NT2/D1 (cell line): ENCODE data around the gene XPO1.
"Not testable (repeated sequence)": the region's sequence is repeated elsewhere in the genome, so short reads cannot be mapped to it uniquely, and the experiment has no call there.

ENCODE experiments used
- DNase-seq: peaks from one replicate; pipeline ENCODE4 v3.0.0-alpha.2; 2011; ENCODE audit warnings: low read depth, low spot score
- H3K27me3 ChIP-seq: 2 replicates; pipeline ENCODE4 v1.6.0; 2011; ENCODE audit warnings: mild to moderate bottlenecking; ENCODE audit not compliant: insufficient read length, insufficient read depth
- H3K36me3 ChIP-seq: 2 replicates; pipeline ENCODE4 v1.6.1; 2011; ENCODE audit warnings: mild to moderate bottlenecking, low read length, mixed read lengths; ENCODE audit not compliant: insufficient read depth, insufficient read length
- H3K4me1 ChIP-seq: 2 replicates; pipeline ENCODE4 v1.5.1; 2011; ENCODE audit not compliant: insufficient read depth, insufficient read length
- H3K4me3 ChIP-seq: 2 replicates; pipeline ENCODE4 v1.5.1; 2011; ENCODE audit warnings: low read depth; ENCODE audit not compliant: insufficient read length
- H3K9ac ChIP-seq: 2 replicates; pipeline ENCODE4 v1.6.0; 2011; ENCODE audit warnings: low read depth; ENCODE audit not compliant: insufficient read length
- H3K9me3 ChIP-seq: 2 replicates; pipeline ENCODE4 v1.5.1; 2011; ENCODE audit warnings: mild to moderate bottlenecking, low read length; ENCODE audit not compliant: insufficient read depth
- SUZ12 ChIP-seq: IDR thresholded peaks from 2 replicates; pipeline ENCODE4 v1.6.1; 2011; ENCODE audit not compliant: insufficient read length, insufficient read depth; ENCODE audit errors: extremely low read depth
- YY1 ChIP-seq: IDR thresholded peaks from 2 replicates; pipeline ENCODE4 v1.6.1; 2011; ENCODE audit not compliant: insufficient read length, insufficient read depth
- ZNF274 ChIP-seq: IDR thresholded peaks from 2 replicates; pipeline ENCODE4 v1.6.1; 2011; ENCODE audit warnings: mild to moderate bottlenecking, low read depth, low read length

XPO1 gene

GRCh38 chr2:61538200-61538919 is at the start of gene XPO1:
Gene XPO1, minus strand, starts transcription at chr2:61538356. Its CDS starts 4,459 bp downstream, at chr2:61533897.
- Histone ChIP-seq H3K36me3 (peaks cover 5% of the 10 kb centered on the region), H3K9me3 (no peaks in the 10 kb centered on the region), H3K9ac (peak within 1 kb of the TSS; percentile 96), H3K4me1 (no peaks in the 10 kb centered on the region), H3K27me3 (no peaks in the 10 kb centered on the region), H3K4me3 (peak within 1 kb of the TSS; percentile 80)
- peak; percentile 99 for DNase-seq
- TF ChIP-seq YY1 (no peak), ZNF274 (no peak), SUZ12 (no peak)

- H3K4me3 ChIP-seq, H3K9me3 ChIP-seq, H3K36me3 ChIP-seq, H3K27me3 ChIP-seq, H3K4me1 ChIP-seq, H3K9ac ChIP-seq, DNase-seq: not testable (repeated sequence)
Measured at GRCh38 chr2:61586928-61587327, 48.8 kb upstream of the XPO1 start.

GRCh38 chr2:61585383-61585782 is 47.2 kb upstream of the XPO1 start:
- H3K9me3 ChIP-seq, result no peaks in the 10 kb centered on the region
- no peak overlapping the region for H3K9ac ChIP-seq
- no peaks in the 10 kb centered on the region for H3K36me3 ChIP-seq
- H3K27me3 ChIP-seq, result no peaks in the 10 kb centered on the region
- H3K4me3 ChIP-seq, result no peak overlapping the region
- no peaks in the 10 kb centered on the region for H3K4me1 ChIP-seq
- no peak for TF ChIP-seq SUZ12
- no peak for TF ChIP-seq ZNF274
- no peak for TF ChIP-seq YY1
- DNase-seq, result no peak

- not testable (repeated sequence) for H3K4me1 ChIP-seq, DNase-seq, H3K9ac ChIP-seq, H3K9me3 ChIP-seq, H3K36me3 ChIP-seq, H3K4me3 ChIP-seq, H3K27me3 ChIP-seq
Measured at GRCh38 chr2:61584368-61584767, 46.2 kb upstream of the XPO1 start.

- Histone ChIP-seq H3K27me3 (no peaks in the 10 kb centered on the region), H3K9me3 (no peaks in the 10 kb centered on the region), H3K4me3 (no peak overlapping the region), H3K4me1 (no peaks in the 10 kb centered on the region), H3K36me3 (no peaks in the 10 kb centered on the region), H3K9ac (no peak overlapping the region)
- no peak for TF ChIP-seq ZNF274
- TF ChIP-seq YY1, result no peak
- no peak for TF ChIP-seq SUZ12
- peak; percentile 83 for DNase-seq
Measured at GRCh38 chr2:61582165-61582564, 44.0 kb upstream of the XPO1 start.

- peak overlapping the region; percentile 26 for H3K9ac ChIP-seq
Measured at GRCh38 chr2:61581716-61582115, 43.6 kb upstream of the XPO1 start.

GRCh38 chr2:61575447-61575859 is 37.3 kb upstream of the XPO1 start:
- Histone ChIP-seq H3K9me3 (no peaks in the 10 kb centered on the region), H3K4me1 (no peaks in the 10 kb centered on the region), H3K27me3 (no peaks in the 10 kb centered on the region), H3K9ac (no peak overlapping the region), H3K36me3 (no peaks in the 10 kb centered on the region), H3K4me3 (no peak overlapping the region)
- no peak for DNase-seq
- TF ChIP-seq SUZ12 (no peak), YY1 (no peak)

More at GRCh38 chr2:61581716-61582115, 43.6 kb upstream of the XPO1 start:
- no peak overlapping the region for H3K4me3 ChIP-seq
- no peaks in the 10 kb centered on the region for H3K9me3 ChIP-seq
- TF ChIP-seq SUZ12 (no peak), ZNF274 (no peak), YY1 (no peak)
- H3K4me1 ChIP-seq, result no peaks in the 10 kb centered on the region
- H3K27me3 ChIP-seq, result no peaks in the 10 kb centered on the region
- H3K36me3 ChIP-seq, result no peaks in the 10 kb centered on the region
- DNase-seq, result no peak

GRCh38 chr2:61566566-61566965 is 28.4 kb upstream of the XPO1 start:
- H3K27me3 ChIP-seq, result no peaks in the 10 kb centered on the region
- no peaks in the 10 kb centered on the region for H3K4me1 ChIP-seq
- H3K9me3 ChIP-seq, result no peaks in the 10 kb centered on the region
- no peak overlapping the region for H3K9ac ChIP-seq
- no peaks in the 10 kb centered on the region for H3K36me3 ChIP-seq
- no peak for DNase-seq
- TF ChIP-seq YY1 (no peak), SUZ12 (no peak), ZNF274 (no peak)
- H3K4me3 ChIP-seq, result no peak overlapping the region
